K562 (cell line): ENCODE measurements around the gene NR4A2. TPM values are rescaled to one million over a fixed set of nuclear protein-coding genes. Genes with fewer than 3 reads are reported as not detected.

Experiments used
- ATAC-seq: fragments of 200-7000 bp; cut with Tn5 transposase; 3 replicates; pipeline ENCODE4 v1.9.1; 2020; ENCODE audit warnings: moderate library complexity
- BruUV-seq: library from RNA; stranded (reverse); fragments of 400-500 nt; replicated peaks from 2 replicates; lab custom pipeline; 2021; lab: Mats Ljungman, UMichigan
- CTCF ChIA-PET: fragments of 300-600 bp; formaldehyde crosslinking; extraction: SDS; loops from one replicate; lab custom pipeline; 2021; ENCODE audit warnings: low intra/inter-chr PET ratio; lab: Yijun Ruan, JAX
- POLR2A ChIA-PET: fragments of 300-600, 350-650 bp; sonication (Branson Sonifier 250); formaldehyde crosslinking; extraction: SDS; loops from one replicate; lab custom pipeline; 2021; ENCODE audit warnings: antibody characterized with exemption, inconsistent platforms; lab: Yijun Ruan, JAX
- DNase-seq, 4 experiments: peaks; one replicate each; pipeline versions ENCODE4 v3.0.0 to v3.0.0-alpha.2; 2011 to 2018; ENCODE audit warnings: low spot score in 3 of 4, mixed read lengths in 3 of 4; ENCODE audit errors: extremely low read depth in 1 of 4
- FAIRE-seq: peaks from 2 replicates; lab custom pipeline; 2011; peaks lifted over from hg19 to GRCh38; lab: Jason Lieb, UNC
- H2AFZ ChIP-seq: 2 replicates; pipeline ENCODE4 v1.6.0; 2011; ENCODE audit warnings: low read depth, low read length, control low read depth, inconsistent platforms
- H3K27ac ChIP-seq: fragments of 200-600 bp; 3 replicates; pipeline ENCODE4 v1.8.0; 2011; ENCODE audit warnings: low read depth, mild to moderate bottlenecking, control low read depth, inconsistent platforms, low read length, moderate library complexity, mixed read lengths; ENCODE audit errors: extremely low read depth
- H3K27me3 ChIP-seq, 2 experiments: fragments of 300-600 bp in 1 of 2; 2 replicates in 1 of 2; 3 replicates in 1 of 2; pipeline versions ENCODE4 v1.6.0 to v1.8.0; 2011; ENCODE audit warnings: inconsistent platforms in 2 of 2, low read length in 2 of 2, mild to moderate bottlenecking in 1 of 2, mixed read lengths in 1 of 2, moderate library complexity in 1 of 2; ENCODE audit not compliant: control insufficient read depth in 2 of 2, insufficient read depth in 2 of 2
- H3K36me3 ChIP-seq: fragments of 300-600 bp; 3 replicates; pipeline ENCODE4 v1.8.0; 2011; ENCODE audit warnings: mild to moderate bottlenecking, low read length, inconsistent platforms; ENCODE audit not compliant: control insufficient read depth, insufficient read depth
- H3K4me1 ChIP-seq, 2 experiments: fragments of 200-600 bp in 1 of 2; replicated peaks in 1 of 2; 2 replicates in 1 of 2; 3 replicates in 1 of 2; pipeline versions ENCODE4 v1.5.1 to v1.8.0; 2011; ENCODE audit warnings: inconsistent platforms in 2 of 2, low read length in 2 of 2, mild to moderate bottlenecking in 1 of 2, mixed read lengths in 1 of 2, moderate library complexity in 1 of 2; ENCODE audit not compliant: control insufficient read depth in 2 of 2, insufficient read depth in 2 of 2
- H3K4me2 ChIP-seq: 2 replicates; pipeline ENCODE4 v1.6.1; 2011; ENCODE audit warnings: low read length, control low read depth, inconsistent platforms, mixed read lengths; ENCODE audit not compliant: insufficient read depth
- H3K4me3 ChIP-seq: fragments of 200-600 bp; sonication (generic), shearing (Covaris generic); 2 replicates; pipeline ENCODE4 v1.5.1; 2016; ENCODE audit warnings: control low read depth, inconsistent platforms
- H3K79me2 ChIP-seq: fragments of 200-600 bp; 3 replicates; pipeline ENCODE4 v1.8.0; 2011; ENCODE audit warnings: low read length, inconsistent platforms; ENCODE audit not compliant: control insufficient read depth, insufficient read depth
- H3K9ac ChIP-seq, 2 experiments: 2 replicates each; pipeline versions ENCODE4 v1.6.0 to v1.6.1; 2011; ENCODE audit warnings: low read depth in 2 of 2, low read length in 2 of 2, control low read depth in 1 of 2, inconsistent platforms in 1 of 2, mild to moderate bottlenecking in 1 of 2, mixed read lengths in 1 of 2; ENCODE audit not compliant: insufficient read depth in 1 of 2
- H3K9me1 ChIP-seq: one replicate; pipeline ENCODE4 v1.6.0; 2011; ENCODE audit warnings: inconsistent platforms, mild to moderate bottlenecking, low read length, moderate library complexity; ENCODE audit not compliant: control insufficient read depth, insufficient read depth
- H3K9me3 ChIP-seq: replicated peaks from 2 replicates; pipeline ENCODE4 v1.5.1; 2011; ENCODE audit warnings: low read depth, low read length, inconsistent platforms; ENCODE audit not compliant: control insufficient read depth, insufficient read depth
- H4K20me1 ChIP-seq: replicated peaks from 2 replicates; pipeline ENCODE4 v1.6.1; 2011; ENCODE audit warnings: low read length, inconsistent platforms, mixed read lengths; ENCODE audit not compliant: control insufficient read depth, insufficient read depth
- ARID1B ChIP-seq: fragments of 450-650 bp; IDR thresholded peaks from 2 replicates; pipeline ENCODE4 v1.6.1; 2016; ENCODE audit warnings: antibody characterized with exemption, mild to moderate bottlenecking, inconsistent platforms
- CEBPG ChIP-seq, 3 experiments: fragments of 200-800 bp in 1 of 3; sonication (Bioruptor generic) in 1 of 3; sonication (generic) in 1 of 3; formaldehyde crosslinking in 1 of 3; IDR thresholded peaks in 2 of 3; conservative IDR thresholded peaks in 1 of 3; 2 replicates each; pipeline versions ENCODE4 v1.6.1 to v1.8.0; 2016 to 2022; ENCODE audit warnings: missing compliant biosample characterization in 2 of 3, missing genetic modification characterization in 2 of 3, mild to moderate bottlenecking in 1 of 3, missing genetic modification reagents in 1 of 3
- ELF2 ChIP-seq: fragments of 250-450 bp; sonication (Bioruptor Pico); IDR thresholded peaks from 2 replicates; pipeline ENCODE4 v1.5.0; 2021; ENCODE audit warnings: mild to moderate bottlenecking
- HDAC6 ChIP-seq: IDR thresholded peaks from 2 replicates; pipeline ENCODE4 v1.6.1; 2012; ENCODE audit warnings: low read depth, mild to moderate bottlenecking, control low read depth, inconsistent platforms, low read length, moderate library complexity
- HNRNPL ChIP-seq: fragments of 200-400 bp; formaldehyde crosslinking; IDR thresholded peaks from 2 replicates; pipeline ENCODE4 v1.6.1; 2017; ENCODE audit warnings: low read depth, mild to moderate bottlenecking, low read length
- ILK ChIP-seq: fragments of 450-650 bp; IDR thresholded peaks from 2 replicates; pipeline ENCODE4 v1.6.1; 2016; ENCODE audit warnings: missing genetic modification characterization, low read depth, mild to moderate bottlenecking, missing compliant biosample characterization, moderate library complexity, borderline replicate concordance
- MED1 ChIP-seq: sonication (generic); formaldehyde crosslinking; IDR thresholded peaks from 2 replicates; pipeline ENCODE4 v1.8.1; 2023; ENCODE audit warnings: missing genetic modification reagents, borderline replicate concordance
- NFIC ChIP-seq: fragments of 450-650 bp; IDR thresholded peaks from 2 replicates; pipeline ENCODE4 v1.6.1; 2017; ENCODE audit warnings: mild to moderate bottlenecking, inconsistent platforms
- RFX5 ChIP-seq: IDR thresholded peaks from 2 replicates; pipeline ENCODE4 v1.6.1; 2011; ENCODE audit warnings: low read depth, mild to moderate bottlenecking, improper control_type of control experiment, low read length
- SMAD1 ChIP-seq: fragments of 150-350 bp; IDR thresholded peaks from 2 replicates; pipeline ENCODE4 v1.6.1; 2014; ENCODE audit warnings: low read length, low read depth; ENCODE audit not compliant: partially characterized antibody
- TAF1 ChIP-seq: IDR thresholded peaks from 2 replicates; pipeline ENCODE4 v1.6.1; 2011; ENCODE audit warnings: mild to moderate bottlenecking, low read length, moderate library complexity; ENCODE audit not compliant: insufficient read depth, control insufficient read depth, severe bottlenecking; ENCODE audit errors: extremely low read depth
- TBL1XR1 ChIP-seq, 2 experiments: IDR thresholded peaks; 2 replicates each; pipeline ENCODE4 v1.6.1; 2012; ENCODE audit warnings: improper control_type of control experiment in 2 of 2, low read length in 2 of 2, mild to moderate bottlenecking in 1 of 2
- ZNF133 ChIP-seq: fragments of 250-450 bp; sonication (Bioruptor Pico); IDR thresholded peaks from 2 replicates; pipeline ENCODE4 v1.4.0; 2020; ENCODE audit warnings: mild to moderate bottlenecking
- ZNF354B ChIP-seq: fragments of 250-450 bp; sonication (Bioruptor Pico); IDR thresholded peaks from 2 replicates; pipeline ENCODE4 v1.4.0; 2020
- ZNF561 ChIP-seq: fragments of 450-650 bp; formaldehyde crosslinking; conservative IDR thresholded peaks from 2 replicates; pipeline ENCODE4 v1.4.0; 2020; ENCODE audit warnings: mild to moderate bottlenecking, moderate library complexity
- ZNF699 ChIP-seq: fragments of 250-450 bp; sonication (Bioruptor Pico); IDR thresholded peaks from 2 replicates; pipeline ENCODE4 v1.8.0; 2021; ENCODE audit warnings: mild to moderate bottlenecking, moderate library complexity; ENCODE audit not compliant: insufficient replicate concordance
- WGBS: fragments of 100-300 bp; shearing (Covaris generic); methylation state at CpG from one replicate; pipeline ENCODE4 v1.1.6; 2016; ENCODE audit warnings: low coverage, mixed read lengths; ENCODE audit not compliant: insufficient coverage; ENCODE audit errors: missing lambda C conversion rate; 5-methylcytosine and 5-hydroxymethylcytosine counted together
- in situ Hi-C: fragments of 300-500 bp; cut with MboI; formaldehyde crosslinking; loops from 4 replicates; pipeline ENCODE4 v1.15.0; 2018; ENCODE audit warnings: inconsistent platforms, mixed read lengths
- intact Hi-C: fragments of 100-400 bp; cut with micrococcal nuclease; formaldehyde crosslinking; loops from 2 replicates; pipeline ENCODE4 v1.14.2; 2022
- polyA plus RNA-seq, 8 experiments: library from polyadenylated mRNA; depleted of rRNA in 4 of 8; stranded (reverse) in 5 of 8; unstranded in 3 of 8; fragments of >200 nt; fragmentation: Nextera tagmentation in 2 of 8; fragmentation: Illumina TruSeq in 1 of 8; extraction: Ambion mirVana in 2 of 8; extraction: Trizol in 1 of 8; gene quantifications; 2 replicates each; pipeline versions ENCODE4 v1.2.1 to v1.2.3, GENCODE V29; 2011 to 2014; ENCODE audit warnings: inconsistent platforms in 1 of 8, missing spikeins in 1 of 8
- total RNA-seq, 7 experiments: library from RNA; depleted of rRNA in 6 of 7; stranded (reverse); fragments of >200 nt in 6 of 7; fragmentation: Illumina TruSeq in 2 of 7; extraction: Trizol in 2 of 7; gene quantifications; 2 replicates each; pipeline versions ENCODE4 v1.2.1 to v1.2.3, GENCODE V29; 2011 to 2021; ENCODE audit warnings: low replicate concordance in 1 of 7
- TF ChIP-seq, protein P1 (sequence below), 2 experiments: fragments of 250-450 bp in 1 of 2; fragments of 450-650 bp in 1 of 2; sonication (Bioruptor Pico) in 1 of 2; IDR thresholded peaks; 2 replicates each; pipeline versions ENCODE4 v1.6.1 to v1.8.0; 2016 to 2021; ENCODE audit warnings: mild to moderate bottlenecking in 2 of 2, moderate library complexity in 2 of 2, missing compliant biosample characterization in 1 of 2, missing genetic modification characterization in 1 of 2
- TF ChIP-seq, protein P2 (sequence below): sonication (generic); formaldehyde crosslinking; IDR thresholded peaks from 2 replicates; pipeline ENCODE4 v1.8.1; 2023; ENCODE audit warnings: mild to moderate bottlenecking, missing genetic modification reagents

Gene NR4A2
- total and polyA plus RNA-seq, 9 of the 15 experiments (the other 6 are each of a cell fraction or from before 2014, with no cell fraction given) = 0.94 to 5.1 (median 1.3) TPM

DNA sequence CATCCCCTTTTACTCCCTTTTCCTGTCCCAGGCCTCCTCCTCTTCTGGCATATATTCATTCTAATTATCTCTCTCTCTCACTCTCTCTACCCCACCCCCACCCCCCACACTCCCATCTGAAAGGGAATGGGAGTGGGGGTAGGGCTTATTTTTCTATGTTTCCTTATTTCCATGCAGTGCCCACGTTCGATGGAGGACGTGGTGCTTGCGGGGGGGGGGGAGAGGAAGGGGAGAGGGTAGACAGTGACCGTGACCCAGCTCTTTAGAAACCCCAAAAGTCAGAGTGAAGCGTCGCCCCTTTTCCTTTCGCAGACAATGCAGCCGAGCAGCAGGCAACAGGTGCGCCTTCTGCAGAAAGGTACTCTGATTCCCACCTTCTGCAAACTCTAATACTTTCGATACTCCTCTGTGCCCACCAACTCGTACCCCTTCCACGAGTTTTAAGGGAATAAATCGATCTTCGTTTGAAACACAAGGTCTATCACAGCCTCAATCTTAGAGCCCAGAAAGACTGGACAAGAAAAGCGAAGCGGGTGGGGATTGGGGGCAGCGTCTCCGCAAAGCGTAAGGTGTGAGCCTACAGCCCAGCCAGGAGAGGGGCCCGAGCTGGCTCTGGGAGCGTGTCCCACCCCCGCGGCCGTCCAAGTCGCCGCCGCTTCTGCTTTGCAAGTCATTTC, 891 bp upstream of the NR4A2 start:
- peak; percentile 58 for ATAC-seq
- no peak for TF ChIP-seq HNRNPL
- TF ChIP-seq, protein P1, sequence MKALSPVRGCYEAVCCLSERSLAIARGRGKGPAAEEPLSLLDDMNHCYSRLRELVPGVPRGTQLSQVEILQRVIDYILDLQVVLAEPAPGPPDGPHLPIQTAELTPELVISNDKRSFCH (CRISPR knock-in tag; IDR thresholded peaks at IDR 0.05) = no peak
- TF ChIP-seq, protein P1 (tag; IDR thresholded peaks at IDR 0.05) = no peak
- no peak for TF ChIP-seq TAF1
- TF ChIP-seq, protein P2, sequence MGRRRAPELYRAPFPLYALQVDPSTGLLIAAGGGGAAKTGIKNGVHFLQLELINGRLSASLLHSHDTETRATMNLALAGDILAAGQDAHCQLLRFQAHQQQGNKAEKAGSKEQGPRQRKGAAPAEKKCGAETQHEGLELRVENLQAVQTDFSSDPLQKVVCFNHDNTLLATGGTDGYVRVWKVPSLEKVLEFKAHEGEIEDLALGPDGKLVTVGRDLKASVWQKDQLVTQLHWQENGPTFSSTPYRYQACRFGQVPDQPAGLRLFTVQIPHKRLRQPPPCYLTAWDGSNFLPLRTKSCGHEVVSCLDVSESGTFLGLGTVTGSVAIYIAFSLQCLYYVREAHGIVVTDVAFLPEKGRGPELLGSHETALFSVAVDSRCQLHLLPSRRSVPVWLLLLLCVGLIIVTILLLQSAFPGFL (CRISPR knock-in tag) = no peak
- no peak for TF ChIP-seq ELF2
- TF ChIP-seq TBL1XR1 (IDR thresholded peaks at IDR 0.05; ENCODE audit: low read length in 2 of 2) = no peak
- TF ChIP-seq MED1 (CRISPR knock-in tag) = no peak
- TF ChIP-seq ZNF699 (CRISPR knock-in tag) = no peak
- TF ChIP-seq ARID1B = no peak
- TF ChIP-seq ZNF561 (CRISPR knock-in tag) = no peak
- TF ChIP-seq ZNF354B (CRISPR knock-in tag) = no peak
- no peak for TF ChIP-seq ILK (tag)
- TF ChIP-seq NFIC = no peak
- TF ChIP-seq CEBPG (CRISPR knock-in tag; IDR thresholded peaks at IDR 0.05) = no peak
- no peak for TF ChIP-seq CEBPG (tag; conservative IDR thresholded peaks at IDR 0.05 in 1 of 2, IDR thresholded peaks at IDR 0.05 in 1 of 2)
- TF ChIP-seq RFX5 = no peak
- no peak for TF ChIP-seq HDAC6
- TF ChIP-seq SMAD1 = peak; percentile 8
- no peak for TF ChIP-seq ZNF133

More for the DNA sequence above, 891 bp upstream of the NR4A2 start:
- Histone ChIP-seq H4K20me1 (no peaks in the 10 kb centered on the region), H3K79me2 (peaks cover 21% of the 10 kb centered on the region), H3K4me2 (peak overlapping the region; percentile 85), H3K9me3 (no peaks in the 10 kb centered on the region), H3K9me1 (no peaks in the 10 kb centered on the region), H3K27ac (peak overlapping the region; percentile 88), H2AFZ (peak overlapping the region; percentile 90), H3K4me1 (peaks cover 7 to 27% of the 10 kb centered on the region in 2 experiments), H3K9ac (peak overlapping the region; percentile 84 to 96), H3K27me3 (no peaks in the 10 kb centered on the region), H3K4me3 (peak overlapping the region; percentile 80), H3K36me3 (peaks cover 10% of the 10 kb centered on the region; the same call in 2 of the 3 replicates)
- in situ Hi-C loops = loop anchor here (10.0 to 25.0 kb wide), 2 partner anchors 251 to 879 kb away; no protein-coding TSS in a partner anchor
- CTCF ChIA-PET = interaction anchor here (1.5 kb wide), 1 partner anchor 256 kb away, joined by 6 read pairs; no protein-coding TSS in a partner anchor
- 0% methylated on average over 19 of the region's 28 CpGs for WGBS
- intact Hi-C loops = loop anchor here (1.0 to 5.0 kb wide), 3 partner anchors 8 to 973 kb away; no protein-coding TSS in a partner anchor
- no TSS peak for BruUV-seq
- POLR2A ChIA-PET = interaction anchor here (0.6 to 4.8 kb wide), 13 partner anchors 8 to 359 kb away, joined by 3 to 33 read pairs (median 4); no protein-coding TSS in a partner anchor
- DNase-seq (peak; percentile 52 to 80 (median 56)), FAIRE-seq (peak; percentile 57)
